OCI-LY7 (cell line): ENCODE measurements around the gene RAB8B. TPM values are rescaled to one million over a fixed set of nuclear protein-coding genes. Genes with fewer than 3 reads are reported as not detected.

ENCODE experiments used
- BruUV-seq: library from RNA; stranded (reverse); fragments of 400-500 nt; replicated peaks from 2 replicates; lab custom pipeline; 2021; lab: Mats Ljungman, UMichigan
- CTCF ChIA-PET: fragments of 300-600 bp; sonication (Branson Sonifier 250); formaldehyde crosslinking; loops from one replicate; lab custom pipeline; 2022; ENCODE audit warnings: antibody characterized with exemption; ENCODE audit not compliant: unreplicated experiment; lab: Charles Lee
- POLR2A ChIA-PET: fragments of 300-600 bp; sonication (Branson Sonifier 250); formaldehyde crosslinking; loops from one replicate; lab custom pipeline; 2022; ENCODE audit warnings: antibody characterized with exemption; lab: Charles Lee
- DNase-seq: peaks from one replicate; pipeline ENCODE4 v3.0.0-alpha.2; 2015; ENCODE audit warnings: low spot score
- H2AFZ ChIP-seq: fragments of 200-600 bp; sonication (generic), shearing (Covaris generic); 2 replicates; pipeline ENCODE4 v1.6.1; 2014; ENCODE audit warnings: mild to moderate bottlenecking, antibody characterized with exemption, low read length, moderate library complexity
- H3K27ac ChIP-seq: fragments of 200-600 bp; sonication (generic); 2 replicates; pipeline ENCODE4 v1.5.1; 2014; ENCODE audit warnings: mixed run types, low read depth, mild to moderate bottlenecking, moderate library complexity, low read length, inconsistent platforms; ENCODE audit not compliant: poor library complexity, severe bottlenecking
- H3K36me3 ChIP-seq: fragments of 200-600 bp; sonication (generic); 2 replicates; pipeline ENCODE4 v1.6.1; 2014; ENCODE audit warnings: mild to moderate bottlenecking, antibody characterized with exemption, low read length, moderate library complexity, mixed read lengths; ENCODE audit not compliant: insufficient read depth
- H3K4me1 ChIP-seq: fragments of 200-600 bp; sonication (generic); 2 replicates; pipeline ENCODE4 v1.5.1; 2014; ENCODE audit warnings: mild to moderate bottlenecking, low read length; ENCODE audit not compliant: insufficient read depth, poor library complexity, severe bottlenecking
- H3K4me2 ChIP-seq: fragments of 200-600 bp; sonication (generic); 2 replicates; pipeline ENCODE4 v1.6.1; 2014; ENCODE audit warnings: mild to moderate bottlenecking, low read length
- H3K4me3 ChIP-seq: fragments of 200-600 bp; sonication (generic); 2 replicates; pipeline ENCODE4 v1.5.1; 2014; ENCODE audit warnings: mild to moderate bottlenecking, low read depth, low read length; ENCODE audit not compliant: poor library complexity, severe bottlenecking
- H3K79me2 ChIP-seq: fragments of 200-600 bp; sonication (generic); 2 replicates; pipeline ENCODE4 v1.6.1; 2016; ENCODE audit warnings: low read depth, mild to moderate bottlenecking, low read length, moderate library complexity, mixed read lengths; ENCODE audit not compliant: insufficient read depth
- H3K9me2 ChIP-seq: fragments of 200-600 bp; sonication (generic); 2 replicates; pipeline ENCODE4 v1.6.1; 2016; ENCODE audit warnings: mild to moderate bottlenecking, low read length, mixed read lengths; ENCODE audit not compliant: insufficient read depth
- H3K9me3 ChIP-seq: fragments of 200-600 bp; sonication (generic); 2 replicates; pipeline ENCODE4 v1.6.1; 2014; ENCODE audit warnings: mild to moderate bottlenecking, mixed run types, low read length, mixed read lengths
- H4K20me1 ChIP-seq: fragments of 200-600 bp; sonication (generic); 2 replicates; pipeline ENCODE4 v1.6.1; 2014; ENCODE audit warnings: mild to moderate bottlenecking, antibody characterized with exemption, low read length, moderate library complexity, mixed read lengths; ENCODE audit not compliant: insufficient read depth
- CTCF ChIP-seq: fragments of 200-600 bp; sonication (generic); conservative IDR thresholded peaks from 2 replicates; pipeline ENCODE4 v1.5.1; 2014; ENCODE audit warnings: mild to moderate bottlenecking, antibody characterized with exemption, low read length, moderate library complexity, mixed read lengths
- EZH2phosphoT487 ChIP-seq: fragments of 200-600 bp; sonication (generic); IDR thresholded peaks from 2 replicates; pipeline ENCODE4 v1.6.1; 2018; ENCODE audit warnings: low read depth, borderline replicate concordance, mild to moderate bottlenecking, mixed run types, antibody characterized with exemption, low read length, moderate library complexity, mixed read lengths
- intact Hi-C: fragments of 100-400 bp; cut with micrococcal nuclease; formaldehyde crosslinking; loops from one replicate; pipeline ENCODE4 v1.10.0; 2022; ENCODE audit not compliant: unreplicated experiment
- total RNA-seq, 2 experiments: library from RNA; depleted of rRNA in 1 of 2; stranded (reverse); fragments of >200 nt in 1 of 2; shearing (Covaris generic) in 1 of 2; gene quantifications; 2 replicates each; pipeline ENCODE4 v1.2.3, GENCODE V29; 2014 to 2022

RAB8B gene
- total RNA-seq, 2 experiments from 2014 or later: 4.9 to 18.6 TPM

- H3K9me3 ChIP-seq: no peaks in the 10 kb centered on the region
- DNase-seq: no peak
- no peaks in the 10 kb centered on the region for H4K20me1 ChIP-seq
- TF ChIP-seq CTCF (no peak), EZH2phosphoT487 (no peak)
- H2AFZ ChIP-seq: no peak overlapping the region
- no peaks in the 10 kb centered on the region for H3K79me2 ChIP-seq
- no peak overlapping the region for H3K4me2 ChIP-seq
- H3K27ac ChIP-seq: no peak overlapping the region
- no peaks in the 10 kb centered on the region for H3K9me2 ChIP-seq
- H3K36me3 ChIP-seq: no peaks in the 10 kb centered on the region
- no peak overlapping the region for H3K4me3 ChIP-seq
- CTCF ChIA-PET: no interaction called here
- intact Hi-C loops: no loop called here
- no TSS peak for BruUV-seq
- H3K4me1 ChIP-seq: no peaks in the 10 kb centered on the region
- POLR2A ChIA-PET: interaction anchor here (0.5 kb wide), 1 partner anchor 243 kb away, joined by 3 read pairs; no protein-coding TSS in a partner anchor
Measured at GRCh38 chr15:63145426-63145825, 44.0 kb upstream of the RAB8B start.

GRCh38 chr15:63146684-63147083, 42.7 kb upstream of the RAB8B start:
- ChIA-PET POLR2A (interaction anchor here (0.7 to 1.1 kb wide), 2 partner anchors 13 to 45 kb away, joined by 3 read pairs; no protein-coding TSS in a partner anchor), CTCF (no interaction called here)
- Histone ChIP-seq H3K4me1 (no peaks in the 10 kb centered on the region), H3K4me2 (no peak overlapping the region), H3K36me3 (0 out of 2 replicates have a peak, but pooled peaks cover 2% of the 10 kb centered on the region), H3K9me3 (no peaks in the 10 kb centered on the region), H3K27ac (no peak overlapping the region), H3K4me3 (no peak overlapping the region), H3K9me2 (no peaks in the 10 kb centered on the region), H2AFZ (no peak overlapping the region), H4K20me1 (no peaks in the 10 kb centered on the region), H3K79me2 (no peaks in the 10 kb centered on the region)
- no peak for DNase-seq
- no TSS peak for BruUV-seq
- TF ChIP-seq CTCF: no peak
- TF ChIP-seq EZH2phosphoT487: no peak
- intact Hi-C loops: no loop called here

- Histone ChIP-seq H3K4me2 (no peak overlapping the region), H3K9me3 (no peaks in the 10 kb centered on the region), H3K27ac (no peak overlapping the region), H3K9me2 (no peaks in the 10 kb centered on the region), H3K79me2 (peaks cover 13% of the 10 kb centered on the region; the same call in 1 of the 2 replicates), H3K36me3 (peaks cover 12% of the 10 kb centered on the region; the same call in 1 of the 2 replicates), H4K20me1 (no peaks in the 10 kb centered on the region), H3K4me1 (peaks cover 10% of the 10 kb centered on the region), H2AFZ (no peak overlapping the region), H3K4me3 (no peak overlapping the region)
- no TSS peak for BruUV-seq
- ChIA-PET CTCF (no interaction called here), POLR2A (no interaction called here)
- DNase-seq: no peak
- intact Hi-C loops: loop anchor here (10.0 kb wide), 1 partner anchor 253 kb away; no protein-coding TSS in a partner anchor
- TF ChIP-seq EZH2phosphoT487 (no peak), CTCF (no peak)
Measured at GRCh38 chr15:63151665-63152064, 37.7 kb upstream of the RAB8B start.
